Measurements from ENCODE around the gene PRICKLE4. TPM values are rescaled to one million over a fixed set of nuclear protein-coding genes. Genes with fewer than 3 reads are reported as not detected.

PRICKLE4 gene
- total RNA-seq, 1 donor from 2014 or later: not detected

- Mint-ChIP-seq H3K4me1 (no peaks in the 10 kb centered on the region), H3K4me3 (no peak overlapping the region), H3K27ac (no peak overlapping the region), H3K9me3 (no peaks in the 10 kb centered on the region), H3K36me3 (no peaks in the 10 kb centered on the region), H3K27me3 (ENCODE audit: insufficient read depth, low read depth) (peaks cover 2% of the 10 kb centered on the region)
- Histone ChIP-seq H3F3A (ENCODE audit: low read depth) (no peaks in the 10 kb centered on the region), H3K4me1 (no peaks in the 10 kb centered on the region), H3K27me3 (no peaks in the 10 kb centered on the region), H3K79me2 (ENCODE audit: low read depth) (no peaks in the 10 kb centered on the region), H4K20me1 (ENCODE audit: low read depth) (no peaks in the 10 kb centered on the region), H3K4me2 (no peak overlapping the region), H2AFZ (replicated peaks) (no peak overlapping the region), H3K4me3 (no peak overlapping the region), H3K27ac (no peak overlapping the region), H3K36me3 (no peaks in the 10 kb centered on the region), H3K9me3 (ENCODE audit: low read depth) (no peaks in the 10 kb centered on the region), H3K9ac (no peak overlapping the region)
- no peak for DNase-seq (ENCODE audit: low spot score)
- TF ChIP-seq EZH2 (IDR thresholded peaks at IDR 0.05) (no peak), CTCF (IDR thresholded peaks at IDR 0.05) (no peak), EZH2phosphoT487 (IDR thresholded peaks at IDR 0.05) (no peak)
These were observed 32.5 kb upstream of the PRICKLE4 start for GRCh38 chr6:41748102-41748477.

GRCh38 chr6:41748542-41748941 is 32.0 kb upstream of the PRICKLE4 start:
- no peak overlapping the region for H3K27ac ChIP-seq
- no peaks in the 10 kb centered on the region for H4K20me1 ChIP-seq (ENCODE audit: low read depth)
- no peaks in the 10 kb centered on the region for H3K27me3 ChIP-seq
- H3K79me2 ChIP-seq (ENCODE audit: low read depth): no peaks in the 10 kb centered on the region
- H3K27me3 Mint-ChIP-seq (ENCODE audit: insufficient read depth, low read depth): peaks cover 2% of the 10 kb centered on the region
- H2AFZ ChIP-seq (replicated peaks): no peak overlapping the region
- no peaks in the 10 kb centered on the region for H3K9me3 ChIP-seq (ENCODE audit: low read depth)
- no peaks in the 10 kb centered on the region for H3K9me3 Mint-ChIP-seq
- no peaks in the 10 kb centered on the region for H3K36me3 ChIP-seq
- H3K36me3 Mint-ChIP-seq: no peaks in the 10 kb centered on the region
- H3K9ac ChIP-seq: no peak overlapping the region
- H3K4me3 ChIP-seq: no peak overlapping the region
- H3K4me3 Mint-ChIP-seq: no peak overlapping the region
- no peaks in the 10 kb centered on the region for H3F3A ChIP-seq (ENCODE audit: low read depth)
- H3K27ac Mint-ChIP-seq: no peak overlapping the region
- no peaks in the 10 kb centered on the region for H3K4me1 Mint-ChIP-seq
- H3K4me1 ChIP-seq: no peaks in the 10 kb centered on the region
- H3K4me2 ChIP-seq: no peak overlapping the region
- TF ChIP-seq EZH2 (IDR thresholded peaks at IDR 0.05) (no peak), EZH2phosphoT487 (IDR thresholded peaks at IDR 0.05) (no peak), CTCF (IDR thresholded peaks at IDR 0.05) (no peak)
- DNase-seq (ENCODE audit: low spot score): no peak

- H3K4me1 ChIP-seq: no peaks in the 10 kb centered on the region
- no peak overlapping the region for H3K27ac ChIP-seq
- no peaks in the 10 kb centered on the region for H3K27me3 ChIP-seq
- H3K79me2 ChIP-seq (ENCODE audit: low read depth): no peaks in the 10 kb centered on the region
- H3K4me3 ChIP-seq: no peak overlapping the region
- no peak overlapping the region for H3K27ac Mint-ChIP-seq
- H3K36me3 Mint-ChIP-seq: no peaks in the 10 kb centered on the region
- H3K9ac ChIP-seq: no peak overlapping the region
- H3K4me3 Mint-ChIP-seq: no peak overlapping the region
- H3K9me3 Mint-ChIP-seq: no peaks in the 10 kb centered on the region
- no peak overlapping the region for H3K4me2 ChIP-seq
- H3K27me3 Mint-ChIP-seq (ENCODE audit: insufficient read depth, low read depth): no peaks in the 10 kb centered on the region
- no peak for DNase-seq (ENCODE audit: low spot score)
- no peaks in the 10 kb centered on the region for H4K20me1 ChIP-seq (ENCODE audit: low read depth)
- no peak overlapping the region for H2AFZ ChIP-seq (replicated peaks)
- no peaks in the 10 kb centered on the region for H3K36me3 ChIP-seq
- H3K4me1 Mint-ChIP-seq: no peaks in the 10 kb centered on the region
- TF ChIP-seq EZH2phosphoT487 (IDR thresholded peaks at IDR 0.05): no peak
- no peak for TF ChIP-seq CTCF (IDR thresholded peaks at IDR 0.05)
- TF ChIP-seq EZH2 (IDR thresholded peaks at IDR 0.05): no peak
- H3K9me3 ChIP-seq (ENCODE audit: low read depth): no peaks in the 10 kb centered on the region
- no peaks in the 10 kb centered on the region for H3F3A ChIP-seq (ENCODE audit: low read depth)
These were observed 30.2 kb upstream of the PRICKLE4 start for GRCh38 chr6:41750374-41750773.

- TF ChIP-seq EZH2 (IDR thresholded peaks at IDR 0.05) (no peak), EZH2phosphoT487 (IDR thresholded peaks at IDR 0.05) (no peak), CTCF (IDR thresholded peaks at IDR 0.05) (no peak)
- no peak overlapping the region for H3K9ac ChIP-seq
- H3K79me2 ChIP-seq (ENCODE audit: low read depth): no peaks in the 10 kb centered on the region
- H3K4me1 ChIP-seq: no peaks in the 10 kb centered on the region
- H3K27me3 ChIP-seq: no peaks in the 10 kb centered on the region
- no peak overlapping the region for H3K4me3 ChIP-seq
- H3K4me2 ChIP-seq: no peak overlapping the region
- Mint-ChIP-seq H3K27me3 (ENCODE audit: insufficient read depth, low read depth) (peaks cover 10% of the 10 kb centered on the region), H3K4me1 (no peaks in the 10 kb centered on the region), H3K36me3 (no peaks in the 10 kb centered on the region), H3K9me3 (no peaks in the 10 kb centered on the region), H3K27ac (no peak overlapping the region), H3K4me3 (no peak overlapping the region)
- H2AFZ ChIP-seq (replicated peaks): no peak overlapping the region
- no peak overlapping the region for H3K27ac ChIP-seq
- H4K20me1 ChIP-seq (ENCODE audit: low read depth): no peaks in the 10 kb centered on the region
- H3K36me3 ChIP-seq: no peaks in the 10 kb centered on the region
- no peak for DNase-seq (ENCODE audit: low spot score)
- H3K9me3 ChIP-seq (ENCODE audit: low read depth): no peaks in the 10 kb centered on the region
- H3F3A ChIP-seq (ENCODE audit: low read depth): no peaks in the 10 kb centered on the region
These were observed 24.7 kb upstream of the PRICKLE4 start for GRCh38 chr6:41755895-41756294.

Data from neural progenitor cell (in vitro differentiated cells).